SK-MEL-5 (cell line): Measurements from ENCODE around the gene TRIM47. TPM values are rescaled to one million over a fixed set of nuclear protein-coding genes. Genes with fewer than 3 reads are reported as not detected.
A peak's percentile ranks its signal among the peaks of the same experiment; 100 is the strongest.

Experiments
- DNase-seq: peaks from one replicate; pipeline ENCODE4 v3.0.0-alpha.2; 2016; ENCODE audit warnings: low read depth, low spot score
- in situ Hi-C: cut with HindIII; loops from 2 replicates; pipeline ENCODE4 v1.10.0; 2016; ENCODE audit warnings: low sequenced_read_pairs, high pct_unique_total_duplicates, low pct_unique_long_range_greater_than_20kb
- total RNA-seq: library from RNA; depleted of rRNA; stranded (reverse); fragments of >200 nt; shearing (Covaris generic); gene quantifications from 2 replicates; pipeline ENCODE4 v1.2.3, GENCODE V29; 2014; rRNA removed

TRIM47 gene
- total RNA-seq, 1 experiment from 2014 or later: 7.3 TPM

DNA sequence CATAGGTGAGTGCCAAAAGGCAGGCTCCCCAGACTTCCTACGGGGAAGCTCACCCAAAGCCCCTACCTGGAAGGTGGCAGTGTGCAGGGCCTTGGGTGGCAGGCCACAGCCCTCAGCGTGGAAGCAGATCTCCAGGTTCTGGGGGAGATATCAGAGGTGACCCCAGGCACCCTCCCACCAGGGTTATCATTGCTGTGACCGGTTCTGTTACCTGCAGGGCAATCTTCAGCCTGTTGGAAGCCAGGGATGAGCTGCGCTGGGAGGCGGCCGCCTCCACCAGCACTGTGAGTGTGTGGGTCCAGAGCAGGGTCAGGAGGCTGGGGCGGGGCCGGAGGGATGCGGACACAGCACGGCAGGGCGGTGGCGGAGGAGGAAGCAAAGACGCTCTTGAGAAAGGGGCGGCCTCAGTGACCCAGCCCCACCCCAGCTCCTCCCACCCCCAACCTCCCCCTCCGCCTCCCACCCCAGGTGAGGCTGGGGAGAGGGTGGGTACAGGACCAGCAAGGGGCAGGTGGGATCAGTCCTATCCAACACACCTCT lies 47.3 kb downstream of the TRIM47 start:
- in situ Hi-C loops: no loop called here

DNA sequence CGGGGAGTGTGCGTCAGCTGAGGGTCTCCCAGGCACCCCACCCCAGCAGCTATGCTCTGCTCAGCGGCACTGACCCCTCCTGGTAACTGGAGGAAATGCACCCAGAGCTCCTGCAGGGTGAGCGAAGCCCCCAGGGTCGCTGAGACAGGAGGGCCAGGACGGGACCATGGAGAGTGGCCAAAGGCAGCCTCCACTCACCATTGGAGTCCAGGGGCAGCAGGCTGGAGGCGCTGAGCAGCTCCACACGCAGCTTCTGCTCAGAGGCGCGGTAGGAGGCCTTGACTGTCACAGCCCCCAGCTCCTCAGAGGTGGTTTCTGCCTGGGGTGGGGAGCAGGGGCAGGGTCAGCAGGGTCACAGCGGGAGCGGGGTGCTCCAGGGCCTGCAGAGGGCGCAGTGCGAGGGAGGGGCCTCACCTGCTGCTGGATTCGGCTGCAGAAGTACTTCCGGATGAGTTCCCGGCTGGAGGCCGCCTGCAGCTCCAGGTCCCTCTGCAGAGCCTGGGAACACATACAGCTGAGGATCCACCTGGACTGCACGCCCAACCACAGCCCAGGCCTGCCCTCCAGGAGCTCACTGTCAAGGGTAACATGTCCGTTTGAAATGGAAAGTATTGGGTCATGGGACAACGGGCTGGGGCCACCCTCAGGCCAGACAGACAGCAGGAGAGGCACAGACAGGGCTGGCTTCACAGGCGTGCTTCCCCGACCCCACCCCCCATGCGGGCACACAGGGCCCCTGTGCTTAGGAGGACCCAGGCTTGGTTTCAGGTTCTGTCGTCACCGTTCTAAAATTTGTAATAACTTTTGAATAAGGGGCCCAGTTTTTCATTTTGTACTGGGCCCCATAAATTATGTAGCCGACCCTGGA lies 48.0 kb downstream of the TRIM47 start:
- DNase-seq: peak; percentile 68
- in situ Hi-C loops: no loop called here

More for the DNA sequence above, 47.3 kb downstream of the TRIM47 start:
- no peak for DNase-seq

DNA sequence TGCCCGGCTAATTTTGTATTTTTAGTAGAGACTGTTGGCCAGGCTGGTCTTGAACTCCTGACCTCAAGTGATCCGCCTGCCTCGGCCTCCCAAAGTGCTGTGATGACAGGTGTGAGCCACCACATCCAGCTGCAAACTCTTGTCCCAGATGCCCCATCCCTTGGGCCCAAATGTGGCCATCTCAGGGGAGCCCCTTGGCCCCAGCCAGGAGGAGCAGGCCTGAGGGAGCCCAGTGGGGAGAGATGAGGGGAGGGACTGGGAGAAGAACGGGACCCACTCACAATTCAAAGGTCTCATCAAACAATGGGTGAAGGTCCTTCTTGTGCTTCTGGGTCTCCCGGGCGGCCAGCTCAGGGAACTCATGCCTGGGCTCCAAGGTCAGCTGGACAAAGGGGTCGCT lies 48.6 kb downstream of the TRIM47 start:
- in situ Hi-C loops: no loop called here
- no peak for DNase-seq

DNA sequence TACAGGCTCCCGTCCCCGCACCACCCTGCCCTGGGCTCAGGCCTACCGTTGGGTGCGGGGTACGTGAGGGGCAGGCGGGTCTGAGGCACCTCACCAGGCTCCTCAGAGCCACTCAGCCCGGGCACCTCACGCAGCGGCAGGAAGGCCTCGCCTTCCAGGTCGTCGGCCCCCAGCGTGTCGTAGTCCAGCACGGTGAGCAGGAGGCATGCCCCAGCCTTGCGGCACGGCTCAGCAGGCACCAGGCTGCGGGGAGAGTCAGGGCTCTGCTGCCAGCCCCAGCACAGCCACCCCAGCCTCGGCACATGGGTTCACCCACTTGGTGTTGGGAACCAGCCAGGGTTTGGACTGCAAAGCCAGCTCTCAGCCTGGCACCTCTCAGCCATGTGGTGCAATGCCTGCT lies 49.6 kb downstream of the TRIM47 start:
- DNase-seq: no peak
- in situ Hi-C loops: no loop called here

- DNase-seq: no peak
Measured at GRCh38 chr17:75828076-75828400, 50.3 kb downstream of the TRIM47 start.

GRCh38 chr17:75827308-75828075 lies 50.9 kb downstream of the TRIM47 start:
- in situ Hi-C loops: no loop called here
- peak; percentile 86 for DNase-seq

More at GRCh38 chr17:75828076-75828400, 50.3 kb downstream of the TRIM47 start:
- in situ Hi-C loops: no loop called here

DNA sequence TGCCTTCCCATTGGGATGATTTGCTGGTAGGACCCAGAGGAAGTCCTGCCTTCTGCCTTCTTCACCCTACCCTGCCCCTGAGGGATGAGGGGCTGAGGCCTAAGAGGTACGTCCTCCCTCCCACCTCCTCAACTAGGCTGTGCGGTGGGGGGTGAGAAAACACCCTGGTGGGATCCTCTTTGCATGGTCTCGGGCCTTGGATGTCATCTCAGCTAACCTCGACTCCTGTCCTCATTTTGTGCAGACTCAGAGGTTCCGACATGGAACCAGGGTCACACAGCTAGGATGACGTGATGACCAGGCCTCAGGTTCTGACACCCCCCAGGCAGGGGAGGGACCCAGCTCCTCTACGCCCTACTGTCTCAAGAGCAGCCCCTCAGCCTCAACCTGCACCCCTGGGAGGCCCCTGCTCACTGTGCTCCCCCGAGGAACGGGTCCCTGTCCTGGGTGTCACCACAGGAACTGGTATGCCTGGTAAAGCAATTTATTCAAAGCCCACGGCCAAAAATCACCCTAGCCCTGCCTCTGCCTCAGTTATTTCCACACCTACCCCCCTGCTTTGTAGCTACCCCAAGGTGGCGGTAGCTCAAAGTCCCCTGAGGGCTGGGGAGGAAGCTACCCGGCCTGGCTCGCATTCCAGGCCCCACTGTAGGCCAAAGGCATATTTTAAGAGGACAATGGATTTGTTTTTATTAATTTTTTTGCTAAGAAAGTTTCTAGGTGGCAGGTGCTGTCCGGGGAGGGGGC lies 51.6 kb downstream of the TRIM47 start:
- in situ Hi-C loops: no loop called here
- no peak for DNase-seq

GRCh38 chr17:75825748-75826370 lies 52.5 kb downstream of the TRIM47 start:
- in situ Hi-C loops: no loop called here
- no peak for DNase-seq

DNA sequence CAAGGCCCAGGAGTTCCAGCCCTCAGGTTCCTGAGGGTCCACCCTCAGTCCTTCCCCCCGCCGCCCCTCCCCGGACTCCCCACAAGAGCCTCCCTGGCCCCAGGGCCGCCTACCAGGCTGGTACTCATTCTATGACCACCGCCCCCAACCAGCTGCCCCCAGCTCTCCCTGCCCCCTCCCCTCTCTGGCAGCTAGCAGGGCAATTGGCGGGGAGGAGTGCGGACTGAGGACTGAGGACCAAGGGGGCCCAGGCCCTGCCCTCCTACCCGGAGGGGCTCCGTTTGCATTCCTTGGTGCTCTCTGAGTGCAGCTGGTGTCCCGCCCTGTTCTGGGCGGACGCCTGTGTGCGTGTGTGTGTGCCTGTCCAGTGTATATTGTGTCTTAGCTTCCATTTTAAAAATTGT lies 53.2 kb downstream of the TRIM47 start:
- DNase-seq: no peak
- in situ Hi-C loops: no loop called here

DNA sequence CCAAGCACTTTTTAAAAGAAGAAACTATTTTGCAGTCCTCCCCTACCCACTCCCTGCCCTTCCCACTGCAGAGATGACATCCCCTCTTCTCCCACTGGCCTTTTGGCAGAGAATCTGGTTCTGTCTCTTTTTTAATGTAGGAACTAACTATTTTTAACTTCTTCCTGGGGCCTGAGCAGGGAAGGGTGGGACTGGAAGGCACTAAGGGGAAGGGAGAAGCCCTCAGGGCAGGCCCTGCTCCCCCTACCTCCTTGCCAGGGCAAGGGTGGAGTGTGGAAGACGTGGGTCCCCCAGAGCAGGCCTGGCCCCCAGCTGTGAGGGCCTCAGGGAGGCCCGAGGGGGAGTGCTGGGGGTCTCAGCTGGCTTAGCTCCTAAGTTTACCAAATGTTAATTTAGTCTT lies 53.7 kb downstream of the TRIM47 start:
- no peak for DNase-seq
- in situ Hi-C loops: no loop called here

Other genes with a start within 250 kb of the TRIM47 start
- not detected in 2 replicates for gene SMIM5, start 245.1 kb downstream of the TRIM47 start, total RNA-seq
- 27.7 and 32.9 TPM in 2 replicates for gene RECQL5, start 211.4 kb downstream of the TRIM47 start, total RNA-seq
- 70.4 and 85.1 TPM in 2 replicates for gene SAP30BP, start 211.2 kb downstream of the TRIM47 start, total RNA-seq
- gene ITGB4, start 157.1 kb downstream of the TRIM47 start, total RNA-seq: 0.05 TPM in 1 of 2 replicates, not detected in the other
- gene GALK1, start 113.4 kb downstream of the TRIM47 start, total RNA-seq: 52.5 and 57.2 TPM in 2 replicates
- gene UNK, start 93.8 kb downstream of the TRIM47 start, total RNA-seq: 76.9 and 77.7 TPM in 2 replicates
- gene UNC13D, start 34.2 kb downstream of the TRIM47 start, total RNA-seq: 1.3 and 1.8 TPM in 2 replicates
- 49.5 and 67.9 TPM in 2 replicates for gene WBP2, start 23.2 kb downstream of the TRIM47 start, total RNA-seq
- gene TRIM65, start 18.4 kb upstream of the TRIM47 start, total RNA-seq: 53.5 and 56.5 TPM in 2 replicates
- gene MRPL38, start 26.3 kb upstream of the TRIM47 start, total RNA-seq: 47.6 and 57.4 TPM in 2 replicates
- gene FBF1, start 62.5 kb upstream of the TRIM47 start, total RNA-seq: 17.6 and 24.8 TPM in 2 replicates
- 43.2 and 44.4 TPM in 2 replicates for gene ACOX1, start 100.6 kb upstream of the TRIM47 start, total RNA-seq
- 62.9 and 75.4 TPM in 2 replicates for gene TEN1, start 100.7 kb upstream of the TRIM47 start, total RNA-seq
- 3.1 and 4.3 TPM in 2 replicates for gene CDK3, start 122.3 kb upstream of the TRIM47 start, total RNA-seq
- 0.08 and 0.16 TPM in 2 replicates for gene EVPL, start 148.7 kb upstream of the TRIM47 start, total RNA-seq
- 58.2 and 68.6 TPM in 2 replicates for gene SRP68, start 193.9 kb upstream of the TRIM47 start, total RNA-seq
- 0.13 and 1.0 TPM in 2 replicates for gene GALR2, start 196.2 kb upstream of the TRIM47 start, total RNA-seq
- gene ZACN, start 200.6 kb upstream of the TRIM47 start, total RNA-seq: 0.53 and 0.74 TPM in 2 replicates
- 126 and 145 TPM in 2 replicates for gene EXOC7, start 225.2 kb upstream of the TRIM47 start, total RNA-seq